Panc1 (cell line): ENCODE data around the gene C10orf143.

Experiments
- POLR2AphosphoS5 ChIP-seq: IDR thresholded peaks from 2 replicates; pipeline ENCODE4 v1.6.1; 2012; ENCODE audit warnings: mild to moderate bottlenecking, low read depth, low read length, moderate library complexity
- SIN3A ChIP-seq: IDR thresholded peaks from 2 replicates; pipeline ENCODE4 v1.6.1; 2012; ENCODE audit warnings: low read depth, mild to moderate bottlenecking, low read length, moderate library complexity, borderline replicate concordance; ENCODE audit not compliant: insufficient read depth
- TCF7L2 ChIP-seq: IDR thresholded peaks from 2 replicates; pipeline ENCODE4 v1.6.1; 2011; ENCODE audit warnings: mild to moderate bottlenecking, low read depth, low read length, inconsistent platforms
- TF ChIP-seq, protein P1 (sequence below): fragments of 450-650 bp; IDR thresholded peaks from 2 replicates; pipeline ENCODE4 v1.5.1; 2017; ENCODE audit warnings: mild to moderate bottlenecking
- TF ChIP-seq, protein P2 (sequence below), 2 experiments: IDR thresholded peaks; 2 replicates each; pipeline ENCODE4 v1.6.1; 2011 to 2012; ENCODE audit warnings: low read depth in 2 of 2, control low read depth in 1 of 2, low read length in 1 of 2, mild to moderate bottlenecking in 1 of 2, moderate library complexity in 1 of 2; ENCODE audit not compliant: insufficient read depth in 1 of 2

DNA sequence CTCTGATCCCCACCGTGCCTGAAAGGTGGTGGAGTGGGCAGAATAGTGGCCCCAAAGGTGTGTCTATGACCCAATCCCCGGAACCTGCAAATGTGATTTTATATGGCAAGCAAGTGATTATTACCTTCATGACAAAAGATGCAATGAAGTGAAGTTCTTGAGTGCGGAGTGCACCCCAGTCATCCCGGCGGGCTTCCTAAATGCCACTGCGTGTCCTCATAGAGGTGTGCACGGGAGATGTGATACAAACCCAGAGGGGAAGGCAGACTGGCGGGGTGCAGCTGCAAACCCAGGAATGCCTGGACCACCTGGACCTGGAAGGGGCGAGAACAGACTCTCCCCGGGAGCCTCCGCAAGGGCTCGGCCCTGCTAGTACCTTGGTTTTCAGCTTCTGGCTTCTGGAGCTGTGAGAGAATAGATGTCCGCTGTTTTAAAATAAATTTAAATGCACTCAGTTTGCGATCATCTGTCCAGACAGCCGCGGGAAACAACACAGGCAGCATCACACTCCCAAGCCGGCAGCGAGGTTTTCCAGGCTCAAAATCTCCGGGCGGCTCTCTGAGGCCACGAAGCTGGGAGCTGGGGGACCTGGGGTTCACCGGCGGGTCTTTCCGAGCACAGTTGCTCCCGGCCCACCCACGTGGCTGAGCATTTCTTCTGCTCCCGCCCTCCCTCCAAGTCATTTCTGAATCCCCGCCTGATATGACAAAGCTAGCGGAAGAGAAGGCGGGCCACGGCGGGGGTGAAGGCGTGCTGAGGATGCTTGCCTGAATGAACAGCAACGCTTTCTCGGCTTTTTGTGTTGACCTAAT, 96.2 kb downstream of the C10orf143 start:
- TF ChIP-seq SIN3A (no peak), TCF7L2 (no peak), POLR2AphosphoS5 (no peak)
- TF ChIP-seq, protein P1, sequence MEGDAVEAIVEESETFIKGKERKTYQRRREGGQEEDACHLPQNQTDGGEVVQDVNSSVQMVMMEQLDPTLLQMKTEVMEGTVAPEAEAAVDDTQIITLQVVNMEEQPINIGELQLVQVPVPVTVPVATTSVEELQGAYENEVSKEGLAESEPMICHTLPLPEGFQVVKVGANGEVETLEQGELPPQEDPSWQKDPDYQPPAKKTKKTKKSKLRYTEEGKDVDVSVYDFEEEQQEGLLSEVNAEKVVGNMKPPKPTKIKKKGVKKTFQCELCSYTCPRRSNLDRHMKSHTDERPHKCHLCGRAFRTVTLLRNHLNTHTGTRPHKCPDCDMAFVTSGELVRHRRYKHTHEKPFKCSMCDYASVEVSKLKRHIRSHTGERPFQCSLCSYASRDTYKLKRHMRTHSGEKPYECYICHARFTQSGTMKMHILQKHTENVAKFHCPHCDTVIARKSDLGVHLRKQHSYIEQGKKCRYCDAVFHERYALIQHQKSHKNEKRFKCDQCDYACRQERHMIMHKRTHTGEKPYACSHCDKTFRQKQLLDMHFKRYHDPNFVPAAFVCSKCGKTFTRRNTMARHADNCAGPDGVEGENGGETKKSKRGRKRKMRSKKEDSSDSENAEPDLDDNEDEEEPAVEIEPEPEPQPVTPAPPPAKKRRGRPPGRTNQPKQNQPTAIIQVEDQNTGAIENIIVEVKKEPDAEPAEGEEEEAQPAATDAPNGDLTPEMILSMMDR: no peak
- TF ChIP-seq, protein P2, sequence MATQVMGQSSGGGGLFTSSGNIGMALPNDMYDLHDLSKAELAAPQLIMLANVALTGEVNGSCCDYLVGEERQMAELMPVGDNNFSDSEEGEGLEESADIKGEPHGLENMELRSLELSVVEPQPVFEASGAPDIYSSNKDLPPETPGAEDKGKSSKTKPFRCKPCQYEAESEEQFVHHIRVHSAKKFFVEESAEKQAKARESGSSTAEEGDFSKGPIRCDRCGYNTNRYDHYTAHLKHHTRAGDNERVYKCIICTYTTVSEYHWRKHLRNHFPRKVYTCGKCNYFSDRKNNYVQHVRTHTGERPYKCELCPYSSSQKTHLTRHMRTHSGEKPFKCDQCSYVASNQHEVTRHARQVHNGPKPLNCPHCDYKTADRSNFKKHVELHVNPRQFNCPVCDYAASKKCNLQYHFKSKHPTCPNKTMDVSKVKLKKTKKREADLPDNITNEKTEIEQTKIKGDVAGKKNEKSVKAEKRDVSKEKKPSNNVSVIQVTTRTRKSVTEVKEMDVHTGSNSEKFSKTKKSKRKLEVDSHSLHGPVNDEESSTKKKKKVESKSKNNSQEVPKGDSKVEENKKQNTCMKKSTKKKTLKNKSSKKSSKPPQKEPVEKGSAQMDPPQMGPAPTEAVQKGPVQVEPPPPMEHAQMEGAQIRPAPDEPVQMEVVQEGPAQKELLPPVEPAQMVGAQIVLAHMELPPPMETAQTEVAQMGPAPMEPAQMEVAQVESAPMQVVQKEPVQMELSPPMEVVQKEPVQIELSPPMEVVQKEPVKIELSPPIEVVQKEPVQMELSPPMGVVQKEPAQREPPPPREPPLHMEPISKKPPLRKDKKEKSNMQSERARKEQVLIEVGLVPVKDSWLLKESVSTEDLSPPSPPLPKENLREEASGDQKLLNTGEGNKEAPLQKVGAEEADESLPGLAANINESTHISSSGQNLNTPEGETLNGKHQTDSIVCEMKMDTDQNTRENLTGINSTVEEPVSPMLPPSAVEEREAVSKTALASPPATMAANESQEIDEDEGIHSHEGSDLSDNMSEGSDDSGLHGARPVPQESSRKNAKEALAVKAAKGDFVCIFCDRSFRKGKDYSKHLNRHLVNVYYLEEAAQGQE (IDR thresholded peaks at IDR 0.05; ENCODE audit: insufficient read depth in 1 of 2, low read depth in 2 of 2, low read length in 1 of 2): no peak
